HepG2 (cell line): ENCODE data around the gene KCTD16. TPM values are rescaled to one million over a fixed set of nuclear protein-coding genes. Genes with fewer than 3 reads are reported as not detected.

Experiments
- ATAC-seq: fragments of 200-7000 bp; cut with Tn5 transposase; 3 replicates; pipeline ENCODE4 v1.9.1; 2020; ENCODE audit warnings: mild to moderate bottlenecking, moderate library complexity
- BruUV-seq: library from RNA; stranded (reverse); fragments of 400-500 nt; replicated peaks from 2 replicates; lab custom pipeline; 2021; lab: Mats Ljungman, UMichigan
- CTCF ChIA-PET: fragments of 300-600 bp; formaldehyde crosslinking; extraction: SDS; loops from one replicate; lab custom pipeline; 2021; ENCODE audit warnings: low total read pairs, inconsistent platforms, low intra/inter-chr PET ratio; lab: Yijun Ruan, JAX
- POLR2A ChIA-PET: fragments of 350-600 bp; sonication (Branson Sonifier 250); formaldehyde crosslinking; loops from one replicate; lab custom pipeline; 2020; ENCODE audit warnings: antibody characterized with exemption, inconsistent platforms; lab: Yijun Ruan, JAX
- DNase-seq: peaks from one replicate; pipeline ENCODE4 v3.0.0-alpha.2; 2015; ENCODE audit warnings: low spot score
- FAIRE-seq: peaks from 3 replicates; lab custom pipeline; 2011; peaks lifted over from hg19 to GRCh38; lab: Jason Lieb, UNC
- H2AFZ ChIP-seq: one replicate; pipeline ENCODE4 v1.6.1; 2011; ENCODE audit warnings: low read length, inconsistent platforms
- H3K27ac ChIP-seq: fragments of 300-600 bp; 3 replicates; pipeline ENCODE4 v1.8.0; 2011; ENCODE audit warnings: mixed run types, mild to moderate bottlenecking, mixed read lengths, low read length, inconsistent platforms; ENCODE audit not compliant: insufficient read depth; ENCODE audit errors: extremely low read length
- H3K27me3 ChIP-seq, 2 experiments: fragments of 200-600 bp in 1 of 2; 2 replicates in 1 of 2; 3 replicates in 1 of 2; pipeline versions ENCODE4 v1.6.0 to v1.8.0; 2011; ENCODE audit warnings: low read length in 2 of 2, mild to moderate bottlenecking in 2 of 2, moderate library complexity in 2 of 2, inconsistent platforms in 1 of 2; ENCODE audit not compliant: insufficient read depth in 2 of 2, control insufficient read depth in 1 of 2
- H3K36me3 ChIP-seq, 2 experiments: fragments of 200-600 bp in 1 of 2; replicated peaks in 1 of 2; 2 replicates in 1 of 2; 3 replicates in 1 of 2; pipeline versions ENCODE4 v1.5.1 to v1.8.0; 2011; ENCODE audit warnings: low read length in 2 of 2, inconsistent platforms in 1 of 2; ENCODE audit not compliant: insufficient read depth in 2 of 2, control insufficient read depth in 1 of 2
- H3K4me1 ChIP-seq: 2 replicates; pipeline ENCODE4 v1.5.1; 2012; ENCODE audit warnings: low read length, inconsistent platforms; ENCODE audit not compliant: insufficient read depth
- H3K4me2 ChIP-seq: 2 replicates; pipeline ENCODE4 v1.6.0; 2011; ENCODE audit warnings: low read depth, low read length, inconsistent platforms
- H3K4me3 ChIP-seq, 3 experiments: fragments of 200-600 bp in 1 of 3; sonication (generic), shearing (Covaris generic) in 1 of 3; replicated peaks in 1 of 3; 2 replicates each; pipeline ENCODE4 v1.5.1; 2011 to 2016; ENCODE audit warnings: low read length in 3 of 3, inconsistent platforms in 2 of 3, low read depth in 2 of 3, mild to moderate bottlenecking in 2 of 3, control low read depth in 1 of 3, mixed read lengths in 1 of 3; ENCODE audit not compliant: insufficient read depth in 1 of 3
- H3K79me2 ChIP-seq: one replicate; pipeline ENCODE4 v1.6.1; 2011; ENCODE audit warnings: low read length, inconsistent platforms; ENCODE audit not compliant: insufficient read depth
- H3K9ac ChIP-seq: 2 replicates; pipeline ENCODE4 v1.6.0; 2011; ENCODE audit warnings: mild to moderate bottlenecking, low read depth, low read length, inconsistent platforms; ENCODE audit not compliant: insufficient read depth
- H3K9me3 ChIP-seq: 2 replicates; pipeline ENCODE4 v1.5.1; 2012; ENCODE audit warnings: mild to moderate bottlenecking, low read length
- H4K20me1 ChIP-seq: 2 replicates; pipeline ENCODE4 v1.6.0; 2011; ENCODE audit warnings: inconsistent platforms, mild to moderate bottlenecking, low read length, moderate library complexity; ENCODE audit not compliant: insufficient read depth
- NFYC ChIP-seq: IDR thresholded peaks from 2 replicates; pipeline ENCODE4 v1.6.1; 2016; ENCODE audit warnings: missing genetic modification reagents, missing compliant biosample characterization
- POGZ ChIP-seq: sonication (generic); formaldehyde crosslinking; IDR thresholded peaks from 2 replicates; pipeline ENCODE4 v1.4.0; 2020; ENCODE audit warnings: mild to moderate bottlenecking, missing genetic modification reagents
- REXO4 ChIP-seq: sonication (generic); formaldehyde crosslinking; IDR thresholded peaks from 2 replicates; pipeline ENCODE4 v1.8.0; 2022; ENCODE audit warnings: missing genetic modification reagents, mild to moderate bottlenecking, borderline replicate concordance
- SATB2 ChIP-seq: sonication (generic); formaldehyde crosslinking; IDR thresholded peaks from 2 replicates; pipeline ENCODE4 v1.5.0; 2020; ENCODE audit warnings: missing genetic modification reagents
- TBX3 ChIP-seq: fragments of 450-650 bp; IDR thresholded peaks from 2 replicates; pipeline ENCODE4 v1.6.1; 2017; ENCODE audit warnings: antibody characterized with exemption, mild to moderate bottlenecking, inconsistent platforms, borderline replicate concordance
- ZBTB26 ChIP-seq: IDR thresholded peaks from 2 replicates; pipeline ENCODE4 v1.6.1; 2016; ENCODE audit warnings: missing compliant biosample characterization, missing genetic modification reagents, borderline replicate concordance
- ZNF225 ChIP-seq: sonication (generic); formaldehyde crosslinking; IDR thresholded peaks from 2 replicates; pipeline ENCODE4 v1.4.0; 2020; ENCODE audit warnings: mild to moderate bottlenecking, missing genetic modification reagents
- ZNF33B ChIP-seq: sonication (generic); formaldehyde crosslinking; IDR thresholded peaks from 2 replicates; pipeline ENCODE4 v1.5.1; 2020; ENCODE audit warnings: mild to moderate bottlenecking, missing genetic modification reagents
- ZNF343 ChIP-seq: sonication (generic); formaldehyde crosslinking; IDR thresholded peaks from 2 replicates; pipeline ENCODE4 v1.4.0; 2020; ENCODE audit warnings: mild to moderate bottlenecking, missing genetic modification reagents
- ZNF766 ChIP-seq: sonication (generic); formaldehyde crosslinking; IDR thresholded peaks from 2 replicates; pipeline ENCODE4 v1.5.0; 2020; ENCODE audit warnings: missing genetic modification reagents, borderline replicate concordance
- ZSCAN20 ChIP-seq: sonication (generic); formaldehyde crosslinking; IDR thresholded peaks from 2 replicates; pipeline ENCODE4 v1.4.0; 2020; ENCODE audit warnings: missing genetic modification reagents, mild to moderate bottlenecking, borderline replicate concordance
- WGBS: methylation state at CpG from one replicate; pipeline ENCODE4 v1.1.6; 2017; ENCODE audit warnings: low lambda C conversion rate; 5-methylcytosine and 5-hydroxymethylcytosine counted together
- in situ Hi-C: cut with HindIII; loops from 2 replicates; pipeline ENCODE4 v1.10.0; 2017; ENCODE audit warnings: low pct_unique_long_range_greater_than_20kb; ENCODE audit not compliant: extremely low pct_ligation_motif_present
- intact Hi-C: fragments of 100-400 bp; cut with micrococcal nuclease; formaldehyde crosslinking; loops from one replicate; pipeline ENCODE4 v1.10.0; 2022; ENCODE audit not compliant: unreplicated experiment
- polyA plus RNA-seq, 8 experiments: library from polyadenylated mRNA; depleted of rRNA in 3 of 8; stranded (reverse) in 7 of 8; unstranded in 1 of 8; fragments of >200 nt; fragmentation: Illumina TruSeq in 4 of 8; extraction: Trizol in 4 of 8; gene quantifications; 2 replicates each; pipeline versions ENCODE4 v1.2.1 to v1.2.3, GENCODE V29; 2011 to 2016; ENCODE audit warnings: low read depth in 4 of 8, missing spikeins in 1 of 8, mixed read lengths in 1 of 8; ENCODE audit not compliant: insufficient read depth in 1 of 8
- total RNA-seq, 5 experiments: library from RNA; depleted of rRNA; stranded (reverse); fragments of >200 nt; fragmentation: Illumina TruSeq; extraction: Trizol; gene quantifications; 2 replicates each; pipeline ENCODE4 v1.2.3, GENCODE V29; 2016; ENCODE audit warnings: low read depth in 1 of 5
- TF ChIP-seq, protein P1 (sequence below): sonication (generic); formaldehyde crosslinking; IDR thresholded peaks from 2 replicates; pipeline ENCODE4 v1.8.1; 2022; ENCODE audit warnings: low read depth, mild to moderate bottlenecking, missing genetic modification reagents
- TF ChIP-seq, protein P2 (sequence below): sonication (generic); formaldehyde crosslinking; IDR thresholded peaks from 2 replicates; pipeline ENCODE4 v1.5.0; 2020; ENCODE audit warnings: missing genetic modification reagents
- TF ChIP-seq, protein P3 (sequence below): sonication (generic); formaldehyde crosslinking; IDR thresholded peaks from 2 replicates; pipeline ENCODE4 v1.8.1; 2023; ENCODE audit warnings: mild to moderate bottlenecking, moderate library complexity, missing genetic modification reagents

The KCTD16 gene
- total and polyA plus RNA-seq, 2 of the 13 experiments (the other 11 are each of a cell fraction or from before 2014, with no cell fraction given) = 0.02 to 0.09 TPM

- H3K79me2 ChIP-seq = no peaks in the 10 kb centered on the region
- no peaks in the 10 kb centered on the region for H3K27me3 ChIP-seq
- BruUV-seq = no TSS peak
- no peak for DNase-seq
- H2AFZ ChIP-seq = no peak overlapping the region
- no peak overlapping the region for H3K9ac ChIP-seq
- H3K4me1 ChIP-seq = no peaks in the 10 kb centered on the region
- no peaks in the 10 kb centered on the region for H3K9me3 ChIP-seq
- TF ChIP-seq POGZ (CRISPR knock-in tag) (no peak), NFYC (no peak), ZBTB26 (no peak), TBX3 (no peak), SATB2 (no peak), ZSCAN20 (no peak), ZNF766 (CRISPR knock-in tag) (no peak), ZNF33B (no peak), ZNF225 (no peak), ZNF343 (CRISPR knock-in tag) (no peak), REXO4 (CRISPR knock-in tag) (no peak)
- TF ChIP-seq, protein P1, sequence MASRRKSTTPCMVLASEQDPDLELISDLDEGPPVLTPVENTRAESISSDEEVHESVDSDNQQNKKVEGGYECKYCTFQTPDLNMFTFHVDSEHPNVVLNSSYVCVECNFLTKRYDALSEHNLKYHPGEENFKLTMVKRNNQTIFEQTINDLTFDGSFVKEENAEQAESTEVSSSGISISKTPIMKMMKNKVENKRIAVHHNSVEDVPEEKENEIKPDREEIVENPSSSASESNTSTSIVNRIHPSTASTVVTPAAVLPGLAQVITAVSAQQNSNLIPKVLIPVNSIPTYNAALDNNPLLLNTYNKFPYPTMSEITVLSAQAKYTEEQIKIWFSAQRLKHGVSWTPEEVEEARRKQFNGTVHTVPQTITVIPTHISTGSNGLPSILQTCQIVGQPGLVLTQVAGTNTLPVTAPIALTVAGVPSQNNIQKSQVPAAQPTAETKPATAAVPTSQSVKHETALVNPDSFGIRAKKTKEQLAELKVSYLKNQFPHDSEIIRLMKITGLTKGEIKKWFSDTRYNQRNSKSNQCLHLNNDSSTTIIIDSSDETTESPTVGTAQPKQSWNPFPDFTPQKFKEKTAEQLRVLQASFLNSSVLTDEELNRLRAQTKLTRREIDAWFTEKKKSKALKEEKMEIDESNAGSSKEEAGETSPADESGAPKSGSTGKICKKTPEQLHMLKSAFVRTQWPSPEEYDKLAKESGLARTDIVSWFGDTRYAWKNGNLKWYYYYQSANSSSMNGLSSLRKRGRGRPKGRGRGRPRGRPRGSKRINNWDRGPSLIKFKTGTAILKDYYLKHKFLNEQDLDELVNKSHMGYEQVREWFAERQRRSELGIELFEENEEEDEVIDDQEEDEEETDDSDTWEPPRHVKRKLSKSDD (CRISPR knock-in tag) = no peak
- TF ChIP-seq, protein P2, sequence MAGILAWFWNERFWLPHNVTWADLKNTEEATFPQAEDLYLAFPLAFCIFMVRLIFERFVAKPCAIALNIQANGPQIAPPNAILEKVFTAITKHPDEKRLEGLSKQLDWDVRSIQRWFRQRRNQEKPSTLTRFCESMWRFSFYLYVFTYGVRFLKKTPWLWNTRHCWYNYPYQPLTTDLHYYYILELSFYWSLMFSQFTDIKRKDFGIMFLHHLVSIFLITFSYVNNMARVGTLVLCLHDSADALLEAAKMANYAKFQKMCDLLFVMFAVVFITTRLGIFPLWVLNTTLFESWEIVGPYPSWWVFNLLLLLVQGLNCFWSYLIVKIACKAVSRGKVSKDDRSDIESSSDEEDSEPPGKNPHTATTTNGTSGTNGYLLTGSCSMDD (CRISPR knock-in tag) = no peak
- TF ChIP-seq, protein P3, sequence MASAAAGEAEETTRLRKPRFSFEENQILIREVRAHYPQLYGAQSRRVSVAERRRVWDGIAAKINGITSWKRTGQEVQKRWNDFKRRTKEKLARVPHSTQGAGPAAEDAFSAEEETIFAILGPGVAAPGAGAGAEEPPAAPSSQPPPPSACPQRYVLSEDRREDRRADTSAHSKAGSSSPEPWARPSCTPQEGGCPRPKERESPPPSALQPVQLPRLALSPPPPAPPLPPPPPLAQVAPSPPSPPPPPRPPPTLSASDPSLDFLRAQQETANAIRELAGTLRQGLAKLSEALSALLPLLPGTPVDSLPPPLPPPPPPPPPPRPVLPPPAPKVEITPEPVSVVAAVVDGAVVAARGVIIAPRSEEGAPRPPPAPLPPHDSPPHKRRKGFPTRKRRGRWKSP (CRISPR knock-in tag) = no peak
- TF ChIP-seq, all 625 proteins: peak for 0
- Histone ChIP-seq H3K4me2 (no peak overlapping the region), H4K20me1 (no peaks in the 10 kb centered on the region), H3K4me3 (no peak overlapping the region), H3K27ac (no peak overlapping the region), H3K36me3 (no peaks in the 10 kb centered on the region)
- no peak for FAIRE-seq
- POLR2A ChIA-PET = no interaction called here
- intact Hi-C loops (no loop called here), in situ Hi-C loops (no loop called here)
- ATAC-seq = no peak
- 0% methylated on average over 2 of the region's 3 CpGs for WGBS
- CTCF ChIA-PET = no interaction called here
Observed at GRCh38 chr5:144219869-144220268, 49.2 kb downstream of the KCTD16 start.
